Activated gamma-delta T cell treated with anti-CD3 and anti-CD28 coated beads, Interleukin-2, amount 50 U/mL, for 16 hours (primary cell): ENCODE measurements around the gene GTF2H4.
A peak's percentile ranks its signal among the peaks of the same experiment; 100 is the strongest.
"Not testable (repeated sequence)": the region's sequence is repeated elsewhere in the genome, so short reads cannot be mapped to it uniquely, and the experiment has no call there.

Experiments
- DNase-seq: peaks from one replicate; pipeline ENCODE4 v3.0.0-alpha.2; 2020; ENCODE audit warnings: low read depth

GTF2H4 gene

DNA sequence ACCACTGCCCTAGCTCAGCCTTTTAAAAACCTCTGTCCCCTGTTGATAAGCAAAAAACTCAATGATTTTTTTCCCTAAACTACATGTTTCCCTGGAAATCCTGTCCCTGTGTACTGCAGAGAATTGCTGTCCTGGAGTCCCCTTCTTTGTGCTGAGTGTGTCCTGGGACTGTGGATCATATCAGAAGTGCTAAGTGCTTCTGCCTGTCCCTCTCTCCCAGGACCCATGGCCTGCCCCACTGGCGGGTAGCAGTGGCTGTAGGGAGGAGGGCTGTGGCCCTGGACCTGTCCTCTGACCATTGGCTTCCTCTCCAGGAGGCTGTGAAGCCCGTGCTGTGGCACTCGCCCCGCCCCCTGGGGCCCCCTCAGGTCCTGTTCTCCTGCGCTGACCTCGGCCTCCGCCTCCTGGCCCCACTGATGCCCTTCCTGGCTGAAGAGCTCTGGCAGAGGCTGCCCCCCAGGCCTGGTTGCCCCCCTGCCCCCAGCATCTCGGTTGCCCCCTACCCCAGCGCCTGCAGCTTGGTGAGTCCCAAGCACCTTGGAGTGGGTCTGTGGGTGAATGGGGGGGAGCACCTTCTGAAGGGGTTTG, 16.1 kb downstream of the GTF2H4 start:
- DNase-seq = not testable (repeated sequence)

DNA sequence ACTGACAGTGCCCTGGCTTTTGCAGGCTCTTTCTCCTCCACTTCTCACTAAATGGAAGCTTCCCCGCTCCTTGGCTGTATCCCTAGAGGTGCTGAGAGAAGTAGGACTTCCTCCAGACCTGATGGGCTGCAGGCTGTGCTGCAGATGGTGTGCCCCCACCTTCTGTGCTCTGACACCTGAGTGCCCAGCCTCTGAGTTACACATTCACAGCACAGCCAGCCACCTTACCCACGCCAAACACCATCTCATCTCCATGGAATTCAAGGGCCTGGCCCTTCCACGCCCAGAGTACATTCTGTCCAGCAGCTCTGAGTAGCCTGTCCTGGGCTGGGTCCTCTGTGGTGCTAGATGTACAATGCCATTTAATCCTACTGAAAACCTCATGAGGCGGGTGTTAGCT, 18.6 kb downstream of the GTF2H4 start:
- DNase-seq = no peak

DNA sequence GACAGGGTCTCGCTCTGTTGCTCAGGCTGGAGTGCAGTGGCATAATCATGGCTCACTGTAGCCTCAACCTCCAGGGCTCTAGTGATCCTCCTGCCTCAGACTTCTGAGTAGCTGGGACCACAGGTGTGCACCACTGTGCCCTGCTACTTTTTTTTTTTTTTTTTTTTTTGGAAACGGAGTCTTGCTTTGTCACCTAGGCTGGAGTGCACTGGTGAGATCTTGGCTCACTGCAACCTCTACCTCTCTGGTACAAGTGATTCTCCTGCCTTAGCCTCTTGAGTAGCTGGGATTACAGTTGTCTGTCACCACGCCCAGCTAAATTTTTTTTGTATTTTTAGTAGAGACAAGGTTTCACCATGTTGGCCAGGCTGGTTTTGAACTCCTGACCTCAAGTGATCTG, 19.1 kb downstream of the GTF2H4 start:
- not testable (repeated sequence) for DNase-seq

DNA sequence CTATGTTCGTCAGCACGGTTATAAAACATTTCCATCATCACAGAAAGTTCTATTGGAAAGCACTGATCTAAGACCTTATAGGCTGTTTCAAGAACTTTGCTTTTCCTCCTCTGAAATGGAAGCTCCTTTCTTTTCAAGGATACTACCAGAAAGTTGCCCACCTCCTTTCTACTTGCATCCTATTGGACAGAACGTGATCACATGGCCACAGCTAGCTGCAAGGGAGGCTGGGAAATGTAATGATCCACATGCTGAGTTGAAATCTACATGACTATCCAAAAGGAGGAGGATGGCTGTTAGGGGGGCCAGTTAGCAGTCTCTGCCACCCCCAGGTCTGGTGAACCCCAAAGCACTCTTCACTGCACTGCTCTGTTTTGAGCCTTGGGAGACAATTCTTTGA, 20.7 kb downstream of the GTF2H4 start:
- DNase-seq = no peak

DNA sequence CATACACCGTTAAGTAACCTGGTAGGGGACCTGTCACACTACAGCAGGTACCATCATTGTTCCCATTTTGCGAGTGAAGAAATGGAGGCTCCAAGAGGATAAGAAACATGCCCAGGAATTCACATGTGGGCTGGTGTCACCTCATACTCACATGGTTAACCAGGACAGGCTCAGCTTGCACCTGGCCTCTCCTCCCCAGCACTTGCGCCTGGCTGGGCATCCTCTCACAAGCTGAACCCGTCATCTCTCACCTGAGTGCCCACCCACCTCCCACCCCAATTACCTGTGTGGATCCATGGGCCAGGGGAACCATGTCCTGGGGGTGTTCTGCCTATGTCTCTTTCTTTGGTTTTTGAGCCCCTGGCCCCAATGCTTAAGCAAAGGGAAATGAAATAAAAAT, 22.5 kb downstream of the GTF2H4 start:
- DNase-seq = no peak

DNA sequence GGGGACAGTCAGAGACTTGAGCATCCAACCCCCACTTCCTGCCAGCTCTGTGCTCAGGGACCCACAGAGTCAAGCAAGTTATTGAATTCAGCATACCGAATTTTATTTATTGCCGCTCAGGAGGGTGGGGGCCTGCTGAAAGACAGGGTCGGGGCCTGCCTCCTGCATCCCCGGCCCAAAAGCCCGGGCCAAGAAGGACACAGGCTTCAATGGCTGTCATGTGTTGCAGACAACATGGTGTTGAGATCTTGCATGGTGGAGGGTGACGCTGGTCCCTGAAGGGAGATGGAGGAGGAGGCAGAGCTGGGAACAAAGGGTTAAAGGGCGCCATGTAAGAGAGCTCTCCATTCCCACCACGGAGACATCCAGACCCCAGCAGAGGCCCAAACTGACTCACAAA, 23.3 kb downstream of the GTF2H4 start:
- DNase-seq = no peak

DNA sequence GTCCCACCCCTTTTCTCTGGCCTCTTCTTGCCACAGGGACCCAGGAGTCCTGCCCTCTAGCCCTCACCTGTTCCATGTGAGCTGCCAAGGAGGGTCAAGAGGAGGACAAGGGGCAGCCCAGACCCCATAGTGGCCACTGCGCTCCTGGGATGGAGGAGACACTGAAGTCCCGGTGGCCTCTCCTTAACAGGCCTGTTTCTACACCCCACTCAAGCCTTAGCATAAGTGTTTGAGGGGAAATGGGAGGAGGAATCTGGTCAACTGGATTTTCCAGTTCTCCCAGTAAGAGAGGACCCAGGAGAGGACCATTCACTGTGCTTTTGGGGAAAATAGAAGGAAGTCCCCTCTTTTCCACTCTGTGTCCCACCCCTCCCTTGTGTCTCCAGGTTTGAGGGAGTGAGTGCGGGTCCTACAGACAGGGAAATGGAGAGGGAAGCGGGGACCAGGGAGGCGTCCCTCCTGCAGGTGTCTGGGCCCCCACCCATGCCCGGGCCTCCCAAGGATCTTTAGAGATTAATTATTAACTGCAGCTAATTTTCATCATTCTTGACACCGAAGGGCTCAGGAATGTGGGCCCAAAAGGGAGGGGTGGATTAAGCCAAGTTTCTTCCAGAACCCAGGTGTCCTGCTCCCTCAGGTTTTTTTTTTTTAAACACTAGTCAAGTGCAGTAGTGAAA, 24.1 kb downstream of the GTF2H4 start, which contains the start of gene SFTA2:
Gene SFTA2, minus strand, starts transcription at position 202 of the 677 bp plus-strand sequence. Its CDS starts 74 bp downstream, at position 128.
- no peak for DNase-seq

DNA sequence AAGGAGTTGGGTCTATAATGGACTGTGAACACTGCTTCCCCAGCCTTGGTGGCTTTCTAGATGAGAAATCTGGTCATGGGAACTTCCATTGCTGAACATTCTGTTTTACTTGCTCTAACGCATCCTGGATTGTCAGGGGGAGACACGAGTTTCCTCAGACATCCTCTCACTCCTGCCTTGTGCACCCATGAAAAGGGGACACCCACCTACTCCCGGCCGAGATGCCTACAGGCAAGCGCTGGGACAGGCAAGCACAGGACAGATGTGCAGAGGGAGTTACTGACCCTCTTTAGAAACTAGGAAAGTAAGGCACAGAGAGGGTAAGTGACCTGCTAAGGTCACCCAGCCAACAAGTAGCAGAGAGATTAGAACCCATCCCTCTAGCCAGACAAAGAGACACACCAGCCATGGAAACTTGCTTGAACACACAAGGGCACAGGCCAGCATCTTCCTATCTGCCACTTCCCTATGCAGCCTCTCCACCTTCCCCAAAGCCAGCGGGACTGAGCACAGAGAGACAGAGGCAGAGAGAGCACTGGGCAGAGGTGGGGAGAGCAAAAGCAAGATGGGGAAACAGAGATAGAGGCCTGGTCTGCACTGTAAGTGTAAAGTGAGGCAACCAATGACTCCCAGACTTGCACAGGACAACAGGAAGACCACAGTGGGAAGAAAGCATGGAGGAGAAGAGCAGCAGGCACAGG, 24.8 kb downstream of the GTF2H4 start:
- DNase-seq = no peak

DNA sequence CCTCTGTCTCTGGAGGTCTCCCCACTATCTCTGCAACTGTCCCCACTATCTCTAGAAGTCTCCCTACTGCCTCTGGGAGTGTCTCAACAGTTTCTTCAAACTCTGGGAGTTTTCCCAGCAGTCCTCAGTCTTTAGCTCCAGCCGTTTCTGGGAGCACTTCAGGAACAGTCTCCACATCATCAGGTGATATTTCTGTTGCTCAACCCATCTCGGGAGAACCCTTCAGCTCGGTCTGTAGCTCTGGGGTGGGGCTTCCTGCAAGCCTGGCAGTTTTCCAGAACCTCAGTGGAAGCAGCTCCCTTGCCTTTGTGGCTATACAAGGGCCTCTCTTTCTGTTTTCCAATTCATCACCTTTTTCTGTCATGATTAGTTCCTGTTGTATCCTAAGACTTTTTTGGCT, 27.0 kb downstream of the GTF2H4 start:
- no peak for DNase-seq

DNA sequence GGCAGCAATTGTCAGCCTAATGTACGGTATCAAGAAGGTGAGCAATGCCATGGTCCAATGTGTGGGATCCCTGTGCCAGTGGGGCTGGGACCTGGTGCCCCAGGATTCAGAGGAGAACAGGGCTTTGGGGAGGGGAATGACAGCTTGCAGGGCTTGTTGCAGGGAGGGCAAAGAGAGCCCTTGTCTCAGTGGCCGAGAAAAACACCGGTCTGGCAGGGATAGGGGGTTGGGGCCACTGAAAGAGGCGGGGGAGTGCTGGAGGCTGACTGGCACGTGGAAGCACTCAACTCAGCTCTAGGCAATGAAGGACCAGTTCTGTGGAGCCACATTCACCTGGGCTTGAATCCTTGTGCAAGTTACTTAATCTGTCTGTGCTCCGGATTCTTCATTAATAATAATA, 29.3 kb downstream of the GTF2H4 start:
- DNase-seq = no peak

DNA sequence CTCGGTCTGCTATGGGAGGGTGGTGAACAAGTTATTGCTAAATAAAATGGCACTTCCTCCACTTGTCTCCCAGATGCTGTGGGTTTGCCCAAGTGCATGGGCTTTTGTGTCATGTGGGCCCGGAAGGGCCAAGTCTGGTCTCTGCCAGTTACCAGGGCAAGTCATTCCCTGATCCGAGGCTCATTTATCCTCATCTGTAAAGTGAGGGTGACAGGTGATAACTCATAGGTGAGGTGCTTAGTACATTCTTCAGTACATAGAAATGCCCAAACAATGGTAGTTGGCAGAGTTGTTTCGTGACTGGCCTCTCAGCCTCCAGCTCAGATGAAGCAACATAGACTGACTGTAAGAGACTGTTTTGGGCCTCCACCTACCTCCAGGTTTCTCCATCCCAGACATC, 30.7 kb downstream of the GTF2H4 start:
- no peak for DNase-seq

DNA sequence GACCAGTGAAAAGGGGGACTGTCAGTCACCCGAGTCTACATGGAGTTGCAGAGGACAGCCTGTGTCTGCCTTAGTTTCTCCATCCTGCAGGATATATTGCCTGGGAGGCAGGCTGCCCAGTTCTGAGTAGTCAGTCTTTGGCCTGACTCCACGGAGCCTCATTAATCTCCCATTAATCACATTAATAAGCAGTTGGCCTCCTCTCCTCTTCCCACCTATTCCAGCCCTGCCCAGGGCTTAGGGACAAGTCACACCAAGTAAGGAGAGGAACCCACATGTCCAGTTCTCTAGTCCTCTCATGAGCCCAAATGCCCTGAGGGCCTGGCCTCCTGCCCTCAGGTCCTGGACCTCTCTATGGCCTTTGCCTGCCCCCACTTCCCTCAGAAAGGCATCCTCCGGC, 31.5 kb downstream of the GTF2H4 start:
- no peak for DNase-seq

DNA sequence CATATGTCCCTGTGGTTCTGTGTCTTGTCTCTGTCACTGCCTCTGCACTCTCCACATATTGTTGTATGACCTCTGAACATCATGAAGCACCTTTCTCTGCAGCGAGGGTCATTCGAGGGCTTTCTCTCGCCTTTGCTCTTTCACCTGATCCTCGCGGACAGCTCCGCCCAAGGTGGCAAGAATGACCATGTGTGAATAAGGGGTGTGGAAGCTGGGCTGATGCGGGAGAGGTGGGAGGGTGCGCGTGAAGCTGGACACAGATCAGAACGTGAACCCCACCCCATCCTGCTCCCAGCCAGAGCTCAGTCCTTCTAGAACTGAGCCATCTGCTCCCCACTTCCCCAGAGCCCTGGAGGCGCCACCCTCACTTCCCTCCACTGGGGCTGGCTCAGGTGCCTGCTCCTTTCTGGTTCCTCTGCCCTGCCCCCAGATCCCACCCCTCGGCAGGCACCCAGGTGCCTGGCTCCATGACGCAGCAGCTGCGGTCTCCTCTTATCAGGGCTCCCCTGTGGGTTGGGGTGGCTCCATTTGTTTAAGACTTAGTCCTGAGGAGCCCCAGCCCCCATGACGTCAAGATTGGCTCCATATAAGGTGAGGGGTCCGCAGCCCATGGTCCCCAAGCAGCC, 32.5 kb downstream of the GTF2H4 start, which contains the start of gene MUCL3:
Gene MUCL3, plus strand, starts transcription at position 613 of the 626 bp plus-strand sequence. CDS start 27 bp downstream, outside the sequence.
- no peak for DNase-seq

DNA sequence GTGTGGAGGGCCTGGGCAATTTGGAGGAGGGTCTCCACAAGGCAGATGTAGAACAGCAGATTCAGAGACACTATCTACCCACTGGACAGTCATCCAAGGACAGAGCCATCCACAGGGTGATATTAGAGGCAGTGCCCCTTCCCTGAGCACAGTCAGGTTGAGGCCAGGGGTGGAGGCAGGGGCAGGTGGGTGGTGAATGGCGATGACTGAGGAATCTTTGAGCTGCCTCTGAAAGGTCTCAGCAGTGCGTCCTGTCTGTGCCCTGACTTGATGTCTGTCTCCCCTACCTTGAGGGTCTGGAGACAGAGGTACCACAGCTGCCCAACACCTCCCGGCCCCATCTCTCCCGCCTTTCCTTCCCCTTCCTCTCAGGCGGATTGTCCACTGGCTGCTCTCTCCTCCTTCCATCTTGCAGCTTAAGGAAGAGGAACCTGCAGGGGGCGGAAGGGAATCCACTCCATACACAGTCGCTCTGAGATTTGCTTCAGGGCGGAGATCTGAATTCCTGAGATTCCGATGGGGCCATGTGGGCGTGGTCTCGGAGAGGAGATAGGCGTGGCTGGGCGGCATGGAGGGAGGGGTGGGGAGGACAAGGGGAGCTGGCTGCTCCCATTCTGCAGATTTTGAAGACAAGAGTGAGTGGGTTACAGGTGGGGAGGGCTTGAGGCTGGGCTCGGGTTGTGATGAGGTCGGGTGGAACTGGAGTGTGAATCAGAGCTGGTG, 34.5 kb downstream of the GTF2H4 start:
- no peak for DNase-seq

DNA sequence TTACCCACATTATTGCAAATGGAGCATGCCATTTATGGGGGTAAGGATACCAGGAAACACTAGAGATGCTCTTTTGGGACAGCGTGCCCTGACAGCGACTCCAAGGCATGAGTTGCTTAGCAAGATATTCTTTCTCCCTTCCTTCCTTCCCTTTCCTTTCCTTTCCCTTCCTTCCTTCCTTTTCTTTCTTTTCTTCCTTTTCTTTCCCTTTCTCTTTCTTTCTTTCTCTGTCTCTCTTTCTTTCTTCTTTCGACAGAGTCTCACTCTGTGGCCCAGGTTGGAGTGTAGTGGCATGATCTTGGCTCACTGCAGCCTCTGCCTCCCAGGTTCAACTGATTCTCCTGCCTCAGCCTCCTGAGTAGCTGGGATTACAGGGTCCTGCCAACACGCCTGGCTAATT, 36.0 kb downstream of the GTF2H4 start:
- no peak for DNase-seq

DNA sequence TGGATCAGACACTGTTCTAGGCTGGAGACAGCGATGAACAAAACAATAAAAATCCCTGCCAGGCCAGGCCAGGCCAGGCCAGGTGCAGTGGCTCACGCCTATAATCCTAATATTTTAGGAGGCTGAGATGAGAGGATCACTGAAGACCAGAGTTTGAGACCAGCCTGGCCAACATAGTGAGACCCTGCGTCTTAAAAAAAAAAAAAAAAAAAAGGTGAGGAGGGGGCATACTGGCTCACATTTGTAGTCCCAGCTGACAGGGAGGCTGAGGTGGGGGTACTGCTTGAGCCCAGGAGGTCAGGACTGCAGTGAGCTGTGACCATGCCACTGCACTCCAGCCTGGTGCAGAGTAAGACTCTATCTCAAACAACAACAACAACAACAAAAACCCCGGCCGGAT, 37.3 kb downstream of the GTF2H4 start:
- DNase-seq = no peak

DNA sequence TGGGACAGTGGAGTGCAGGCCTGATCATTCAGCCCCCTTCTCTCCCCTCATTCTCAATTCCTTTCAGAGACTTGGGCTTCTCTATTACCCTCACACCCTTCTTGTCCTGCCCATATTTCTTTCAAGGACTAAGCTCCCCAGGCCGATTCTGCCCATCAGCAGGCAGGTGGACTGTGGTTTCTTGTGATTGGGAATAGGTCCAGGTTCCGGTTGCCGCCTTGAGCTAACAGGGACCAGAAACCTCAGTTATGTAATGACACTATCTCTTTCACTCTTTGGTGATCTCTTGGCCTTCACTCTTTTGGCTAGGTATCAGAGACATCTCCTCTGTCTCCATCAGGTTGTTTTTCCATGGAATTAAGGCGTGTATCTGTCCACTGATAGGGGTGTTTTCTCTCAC, 39.2 kb downstream of the GTF2H4 start:
- DNase-seq = no peak

DNA sequence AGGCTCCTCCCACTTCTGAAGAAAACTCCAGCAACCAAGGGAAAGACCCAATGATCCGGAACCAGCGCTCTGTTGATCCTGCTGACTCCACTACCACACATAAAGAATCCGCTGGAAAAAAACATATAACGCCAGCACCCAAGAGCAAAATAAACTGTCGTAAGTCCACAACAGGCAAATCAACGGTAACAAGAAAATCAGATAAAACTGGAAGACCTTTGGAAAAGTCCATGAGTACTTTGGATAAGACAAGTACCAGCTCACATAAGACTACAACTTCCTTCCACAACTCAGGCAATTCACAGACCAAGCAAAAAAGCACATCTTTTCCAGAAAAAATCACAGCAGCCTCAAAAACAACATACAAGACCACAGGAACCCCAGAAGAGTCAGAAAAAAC, 40.8 kb downstream of the GTF2H4 start:
- no peak for DNase-seq

DNA sequence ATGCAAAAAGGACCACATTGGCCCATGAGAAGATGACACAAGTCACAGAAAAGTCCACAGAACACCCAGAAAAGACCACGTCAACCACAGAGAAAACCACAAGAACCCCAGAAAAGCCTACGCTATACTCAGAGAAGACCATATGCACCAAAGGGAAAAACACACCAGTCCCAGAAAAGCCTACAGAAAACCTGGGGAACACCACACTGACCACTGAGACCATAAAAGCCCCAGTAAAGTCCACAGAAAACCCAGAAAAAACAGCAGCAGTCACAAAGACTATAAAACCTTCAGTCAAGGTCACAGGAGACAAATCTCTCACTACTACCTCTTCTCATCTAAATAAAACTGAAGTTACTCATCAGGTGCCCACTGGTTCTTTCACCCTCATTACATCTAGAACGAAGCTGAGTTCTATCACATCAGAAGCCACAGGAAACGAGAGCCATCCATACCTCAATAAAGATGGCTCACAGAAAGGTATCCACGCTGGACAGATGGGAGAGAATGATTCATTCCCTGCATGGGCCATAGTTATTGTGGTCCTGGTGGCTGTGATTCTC, 44.0 kb downstream of the GTF2H4 start:
- no peak for DNase-seq

DNA sequence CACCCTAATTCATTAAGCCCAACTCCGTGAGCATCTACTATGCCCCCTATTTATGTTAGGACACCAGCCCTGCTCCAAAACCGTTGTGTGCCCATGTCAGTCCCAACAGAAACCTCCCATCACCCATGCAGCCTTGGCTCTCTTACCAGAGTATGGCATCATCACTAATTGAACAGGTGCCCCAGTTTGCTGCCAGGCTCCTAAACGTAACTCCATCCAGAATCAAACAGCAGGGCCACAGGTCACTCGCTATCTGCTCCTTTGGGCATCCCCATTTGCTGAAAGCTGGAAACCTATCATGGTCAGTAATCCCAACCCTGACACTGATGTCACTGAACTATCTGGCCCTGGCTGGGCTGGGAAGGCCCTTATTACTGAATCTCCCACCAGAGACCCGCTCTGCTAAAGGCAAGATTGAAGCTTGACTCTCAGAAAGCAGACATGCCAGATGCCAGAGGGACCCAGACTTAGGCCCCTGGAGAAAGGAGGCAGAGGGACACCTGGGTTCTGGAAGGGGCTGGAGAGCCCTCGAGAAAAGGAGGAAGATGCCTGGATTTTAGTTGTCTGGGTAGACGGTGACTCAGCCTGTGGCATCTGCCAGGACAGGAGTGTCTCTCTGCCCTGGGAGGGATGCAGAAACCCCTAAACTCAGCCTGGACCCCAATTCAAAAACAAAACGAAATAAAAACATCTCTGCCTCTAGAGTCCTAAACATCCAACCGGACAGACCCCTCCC, 46.8 kb downstream of the GTF2H4 start:
- DNase-seq = no peak

DNA sequence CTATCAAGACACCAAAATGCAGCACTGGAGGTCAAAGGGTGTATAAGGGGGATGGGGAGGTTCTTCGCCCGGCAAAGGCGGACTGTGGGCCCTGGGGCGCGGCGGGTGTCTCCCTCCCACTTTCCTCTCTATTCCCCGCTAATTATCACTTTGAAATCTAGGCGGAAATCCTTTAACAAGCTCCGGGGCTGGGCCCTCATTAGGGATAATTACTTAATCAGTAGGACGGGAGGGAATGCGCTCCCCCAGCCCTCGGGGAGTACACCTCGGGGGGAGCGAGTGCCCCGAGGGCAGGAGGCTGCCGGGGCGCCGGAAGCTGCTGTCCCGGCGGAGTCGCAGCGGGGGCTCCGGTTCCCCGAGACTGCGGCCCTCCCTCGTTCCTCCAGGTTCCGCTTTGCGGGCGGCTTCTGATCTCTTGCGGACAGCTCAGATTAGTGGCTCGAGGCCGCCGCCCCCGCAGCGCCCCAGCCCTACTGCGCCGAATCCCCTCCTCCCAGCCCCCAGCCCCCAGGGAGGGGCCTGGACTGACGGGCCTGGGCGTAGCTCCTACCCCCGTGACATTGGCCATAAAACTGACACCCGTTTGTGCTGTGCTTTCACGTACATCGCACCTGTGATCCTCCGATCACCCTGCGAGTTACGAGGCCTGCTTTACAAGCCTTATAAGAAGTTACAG, 47.5 kb downstream of the GTF2H4 start:
- DNase-seq = peak; percentile 65
